Measurements from ENCODE around the gene RSL1D1. TPM values are rescaled to one million over a fixed set of nuclear protein-coding genes. Genes with fewer than 3 reads are reported as not detected.

RSL1D1 gene
- total and polyA plus RNA-seq, 10 of the 15 experiments (the other 5 are each of a cell fraction or from before 2014, with no cell fraction given) = 106 to 535 (median 304) TPM

- TF ChIP-seq ZNF592 (IDR thresholded peaks at IDR 0.05) = no peak
- peak; percentile 95 for TF ChIP-seq NKRF (conservative IDR thresholded peaks at IDR 0.05)
- peak; percentile 39 for TF ChIP-seq ATF7 (IDR thresholded peaks at IDR 0.05; ENCODE audit: low read depth)
- peak; percentile 55 for TF ChIP-seq E2F8 (IDR thresholded peaks at IDR 0.05; ENCODE audit: low read depth, partially characterized antibody)
- TF ChIP-seq CEBPZ (IDR thresholded peaks at IDR 0.05; ENCODE audit: low read depth, low read length) = no peak
- peak; percentile 47 for TF ChIP-seq MEF2B (IDR thresholded peaks at IDR 0.05; ENCODE audit: partially characterized antibody, poor library complexity, severe bottlenecking)
- peak; percentile 65; the same call in 1 of the 2 replicates for TF ChIP-seq DPF2 (IDR thresholded peaks at IDR 0.05)
- TF ChIP-seq NRF1 (conservative IDR thresholded peaks at IDR 0.05; ENCODE audit: low read depth, low read length) = peak; percentile 95
- peak; percentile 67 for TF ChIP-seq SP1 (IDR thresholded peaks at IDR 0.05; ENCODE audit: low read depth, low read length)
- TF ChIP-seq E4F1 (IDR thresholded peaks at IDR 0.05; ENCODE audit: borderline replicate concordance, partially characterized antibody) = peak; percentile 15
- peak; percentile 72; the same call in 1 of the 2 replicates for TF ChIP-seq ELK1 (IDR thresholded peaks at IDR 0.05; ENCODE audit: low read depth, low read length)
These were observed at the start of gene RSL1D1 (continued) for GRCh38 chr16:11851294-11852091.

Data from GM12878 (cell line).